Activated CD8-positive, alpha-beta memory T cell treated with anti-CD3 and anti-CD28 coated beads for 1 hour (primary cell): ENCODE data around the gene TRPM2.

Experiments used
- DNase-seq, 2 donors: peaks; one replicate each; pipeline ENCODE4 v3.0.0-alpha.2; 2020; ENCODE audit warnings: low read depth in 1 of 2; ENCODE audit errors: extremely low read depth in 1 of 2

Gene TRPM2

GRCh38 chr21:44424608-44425306 lies 71.3 kb downstream of the TRPM2 start:
- DNase-seq = no peak

- no peak for DNase-seq
These were observed 72.0 kb downstream of the TRPM2 start for GRCh38 chr21:44425307-44425894.

- no peak for DNase-seq
These were observed 72.7 kb downstream of the TRPM2 start for GRCh38 chr21:44425895-44426662.

- DNase-seq = no peak
These were observed 73.3 kb downstream of the TRPM2 start for GRCh38 chr21:44426663-44427191.

GRCh38 chr21:44427241-44428120 lies 74.1 kb downstream of the TRPM2 start:
- no peak for DNase-seq

GRCh38 chr21:44428281-44428960 lies 75.0 kb downstream of the TRPM2 start:
- peak; percentile 5 to 8 for DNase-seq

GRCh38 chr21:44429894-44430293 lies 76.5 kb downstream of the TRPM2 start:
- no peak for DNase-seq

GRCh38 chr21:44431300-44431699 lies 77.9 kb downstream of the TRPM2 start:
- DNase-seq = no peak

GRCh38 chr21:44432841-44433790 lies 79.7 kb downstream of the TRPM2 start:
- no peak for DNase-seq

GRCh38 chr21:44433791-44434567 lies 80.6 kb downstream of the TRPM2 start:
- no peak for DNase-seq

GRCh38 chr21:44434568-44434925 lies 81.1 kb downstream of the TRPM2 start:
- DNase-seq = no peak

GRCh38 chr21:44434936-44435635 lies 81.7 kb downstream of the TRPM2 start:
- DNase-seq = no peak

- no peak for DNase-seq
These were observed 82.7 kb downstream of the TRPM2 start for GRCh38 chr21:44436111-44436611.

- no peak for DNase-seq
These were observed 83.5 kb downstream of the TRPM2 start for GRCh38 chr21:44436958-44437357.

- DNase-seq = no peak
These were observed 83.9 kb downstream of the TRPM2 start for GRCh38 chr21:44437371-44437695.

GRCh38 chr21:44437696-44438431 lies 84.4 kb downstream of the TRPM2 start:
- DNase-seq = no peak
